Suppressor macrophage treated with lipopolysaccharide for 1 hour (primary cell): ENCODE results near the gene ABCG4.
A peak's percentile ranks its signal among the peaks of the same experiment; 100 is the strongest.
"Not testable (repeated sequence)": the region's sequence is repeated elsewhere in the genome, so short reads cannot be mapped to it uniquely, and the experiment has no call there.

Experiments used
- DNase-seq, 3 donors: peaks; one replicate each; pipeline ENCODE4 v3.0.0-alpha.2; 2020 to 2022

ABCG4 gene

GRCh38 chr11:119116235-119116594 lies 32.6 kb upstream of the ABCG4 start:
- DNase-seq: peak in 1 of 3 donors; percentile 12

DNA sequence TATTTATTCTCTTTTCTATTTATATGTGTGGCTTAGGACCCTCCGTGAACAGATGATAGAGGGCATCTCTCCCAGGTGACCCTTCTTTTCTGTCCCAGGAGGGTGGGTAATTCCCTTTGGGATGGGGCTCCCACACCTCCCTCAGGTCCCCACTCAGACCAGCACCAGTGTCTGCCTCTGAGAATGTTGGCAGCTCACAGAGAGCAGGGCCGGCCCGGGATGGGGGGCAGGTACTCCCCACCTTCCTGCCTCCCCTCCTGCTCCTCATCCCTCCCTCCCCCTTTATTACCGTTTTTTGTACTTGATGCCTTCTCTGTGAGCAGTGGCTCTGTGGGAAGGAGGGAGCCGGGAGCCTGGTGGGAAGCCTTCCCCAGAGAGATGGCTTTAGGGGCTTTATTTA lies 32.3 kb upstream of the ABCG4 start:
- DNase-seq: no peak

DNA sequence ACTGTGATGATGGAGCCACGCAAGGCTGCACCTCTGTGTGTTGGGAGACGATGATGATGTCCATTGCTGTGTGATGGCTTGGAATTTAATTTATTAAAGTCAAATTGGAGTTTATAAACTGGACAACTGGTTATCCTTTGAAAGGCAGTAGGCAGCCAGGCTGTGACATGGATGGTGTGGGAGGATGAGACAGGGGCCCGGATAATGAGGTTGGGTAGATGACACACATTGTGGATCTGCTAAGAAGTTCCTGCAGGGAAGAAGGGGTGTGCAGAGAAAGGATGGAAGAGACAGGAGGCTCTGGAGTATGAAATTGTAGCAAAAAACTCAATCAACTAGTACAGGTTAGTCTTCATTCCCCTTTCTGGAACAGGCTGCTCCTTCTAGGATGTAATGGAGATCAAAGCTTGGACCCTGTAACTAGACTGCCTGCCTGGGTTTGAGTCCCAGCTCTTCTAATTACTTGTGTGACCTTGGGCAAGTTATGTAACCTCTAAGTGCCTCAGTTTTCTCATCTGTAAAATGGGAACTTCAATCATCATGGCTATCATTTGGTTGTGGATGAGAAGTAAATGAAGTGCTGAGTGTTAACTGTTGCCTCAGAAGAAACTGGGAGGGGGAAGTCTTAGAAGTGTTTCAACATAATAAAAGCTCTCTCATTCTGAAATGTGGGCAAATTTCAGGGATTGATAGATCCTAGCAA lies 31.7 kb upstream of the ABCG4 start:
- DNase-seq: peak in 1 of 3 donors; percentile 25

DNA sequence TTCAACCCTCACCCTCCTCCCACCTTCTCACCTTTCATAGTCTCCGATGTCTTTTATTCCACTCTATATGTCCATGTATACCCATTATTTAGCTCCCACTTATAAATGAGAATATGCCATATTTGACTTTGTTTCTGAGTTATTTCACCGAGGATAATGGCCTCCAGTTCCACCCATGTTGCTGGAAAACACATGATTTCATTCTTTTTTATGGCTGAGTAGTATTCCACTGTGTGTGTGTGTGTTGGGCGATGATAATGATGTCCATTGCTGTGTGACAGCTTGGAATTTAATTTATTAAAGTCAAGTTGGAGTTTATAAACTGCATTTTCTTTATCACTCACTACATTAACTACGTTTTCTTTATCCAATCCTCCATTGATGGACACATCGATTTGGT lies 30.6 kb upstream of the ABCG4 start:
- no peak for DNase-seq

DNA sequence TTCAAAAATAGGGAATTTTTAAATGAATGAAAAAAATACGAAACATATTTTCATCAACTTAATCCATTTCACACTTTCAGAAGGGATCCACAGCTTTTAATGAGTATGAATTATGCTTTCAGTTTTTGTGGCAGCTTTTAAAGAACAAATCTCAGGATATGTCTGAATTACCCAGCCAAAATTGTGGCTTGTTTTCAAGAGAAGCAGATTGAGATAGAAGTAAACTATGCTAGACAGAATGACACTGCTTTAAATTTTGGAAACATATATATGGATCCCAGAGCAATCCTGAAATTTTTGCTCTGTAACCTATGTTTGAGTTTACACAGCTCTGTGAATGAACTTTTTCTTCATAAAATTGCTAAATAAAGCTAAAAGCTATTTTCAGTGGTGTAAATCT lies 29.9 kb upstream of the ABCG4 start:
- DNase-seq: no peak

DNA sequence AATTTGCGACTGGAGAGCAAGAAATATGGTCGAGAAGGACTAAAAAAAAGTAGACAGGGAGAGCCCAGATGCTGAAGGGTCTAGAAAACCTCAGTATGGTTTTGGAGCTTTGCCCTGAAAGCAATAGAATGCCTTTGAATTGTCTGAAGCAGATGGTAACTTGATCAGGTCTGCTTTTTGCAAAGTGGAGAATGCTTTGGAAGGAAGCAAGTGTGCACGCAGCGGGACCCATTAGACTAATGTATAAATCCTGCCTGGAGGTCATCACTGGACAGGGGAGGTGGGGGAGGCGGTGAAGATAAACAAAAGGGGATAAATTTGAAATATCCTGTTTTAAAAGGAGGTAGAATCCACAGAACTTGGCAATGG lies 28.2 kb upstream of the ABCG4 start:
- no peak for DNase-seq

DNA sequence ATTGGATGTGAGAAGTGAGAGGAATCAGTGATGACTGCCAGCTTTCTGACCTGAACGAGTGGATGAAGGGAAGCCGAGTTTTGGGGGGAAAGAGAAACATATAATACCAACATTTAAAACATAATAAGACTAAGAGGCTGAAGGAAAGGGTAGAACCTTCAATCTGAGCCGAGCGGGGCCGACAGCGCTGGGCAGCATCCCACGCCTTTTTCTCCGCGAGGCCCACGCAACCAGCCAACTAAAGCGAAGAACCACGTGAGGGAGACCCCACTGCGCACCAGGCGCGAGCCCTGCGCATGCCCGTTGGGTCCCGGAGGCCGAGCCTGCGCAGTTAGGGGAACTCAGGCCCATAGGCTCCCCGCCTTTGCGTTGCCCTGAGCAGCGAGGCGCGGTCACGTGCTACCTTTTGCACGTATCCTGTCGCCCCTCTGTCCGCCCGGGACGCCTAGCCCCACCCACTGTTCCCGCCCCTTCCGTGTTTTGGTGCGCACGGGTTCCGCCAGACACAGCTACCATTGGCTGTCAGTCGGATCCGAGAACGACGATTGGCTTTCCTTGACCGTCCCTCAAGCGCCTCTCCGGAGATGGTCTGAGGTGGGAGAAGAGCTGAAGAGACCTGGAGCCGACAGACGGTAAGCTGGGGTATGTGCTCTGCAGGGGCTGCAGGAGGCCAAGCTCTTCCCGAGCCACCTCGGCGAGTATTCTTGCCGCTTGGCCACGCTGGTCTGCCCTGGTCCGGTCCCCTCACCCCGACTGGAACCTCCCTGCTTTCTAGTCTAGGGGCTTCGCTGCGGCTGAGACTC lies 27.6 kb upstream of the ABCG4 start, which contains the start of gene HINFP:
TSS of gene HINFP (plus strand) at position 573 of the 803 bp plus-strand sequence. CDS start 5,365 bp downstream, outside the sequence.
- DNase-seq: peak; percentile 99

- peak in 2 of 3 donors; percentile 44 to 68 for DNase-seq
These were observed 27.1 kb upstream of the ABCG4 start for GRCh38 chr11:119121811-119122124.

DNA sequence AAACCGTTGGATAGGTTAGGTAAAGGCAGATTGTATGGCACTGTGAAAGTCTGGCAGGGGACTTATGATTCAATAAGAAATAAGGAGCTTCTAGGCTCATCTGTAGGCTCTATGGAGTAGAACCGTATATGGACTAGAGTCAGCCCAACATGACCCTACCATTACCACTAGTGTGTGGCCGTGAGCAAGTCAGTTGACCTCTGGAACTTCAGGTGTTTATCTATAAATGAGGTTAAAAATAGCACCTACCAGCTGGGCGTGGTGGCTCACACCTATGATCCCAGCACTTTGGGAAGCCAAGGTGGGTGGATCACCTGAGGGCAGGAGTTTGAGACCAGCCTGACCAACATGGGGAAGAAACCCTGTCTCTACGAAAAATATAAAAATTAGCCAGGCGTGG lies 23.0 kb upstream of the ABCG4 start:
- no peak for DNase-seq

DNA sequence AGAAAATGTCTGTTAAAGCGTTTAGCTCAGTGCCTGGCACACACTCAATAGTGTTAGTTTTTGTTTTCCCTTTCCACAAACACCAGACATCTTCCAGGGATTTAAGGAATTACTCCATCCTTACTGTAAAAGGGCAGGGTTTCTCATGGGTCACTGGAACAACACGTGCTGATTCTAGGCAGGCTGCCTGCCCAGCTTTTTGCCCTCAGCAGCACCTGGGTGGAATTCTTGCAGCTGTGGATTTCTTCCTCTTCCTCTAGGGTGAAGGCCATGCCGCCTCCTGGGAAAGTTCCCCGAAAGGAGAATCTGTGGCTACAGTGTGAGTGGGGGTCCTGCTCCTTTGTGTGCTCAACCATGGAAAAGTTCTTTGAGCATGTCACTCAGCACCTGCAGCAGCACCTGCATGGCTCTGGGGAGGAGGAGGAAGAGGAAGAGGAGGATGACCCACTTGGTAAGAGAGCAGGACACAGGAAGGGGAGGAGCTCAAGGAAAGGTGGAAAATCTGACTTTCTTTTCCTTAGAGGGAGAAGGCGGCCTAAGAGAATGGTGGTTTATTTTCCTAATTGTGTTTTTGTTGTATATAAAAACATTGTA lies 22.1 kb upstream of the ABCG4 start:
- DNase-seq: no peak

- no peak for DNase-seq
These were observed 18.2 kb upstream of the ABCG4 start for GRCh38 chr11:119130662-119131061.

DNA sequence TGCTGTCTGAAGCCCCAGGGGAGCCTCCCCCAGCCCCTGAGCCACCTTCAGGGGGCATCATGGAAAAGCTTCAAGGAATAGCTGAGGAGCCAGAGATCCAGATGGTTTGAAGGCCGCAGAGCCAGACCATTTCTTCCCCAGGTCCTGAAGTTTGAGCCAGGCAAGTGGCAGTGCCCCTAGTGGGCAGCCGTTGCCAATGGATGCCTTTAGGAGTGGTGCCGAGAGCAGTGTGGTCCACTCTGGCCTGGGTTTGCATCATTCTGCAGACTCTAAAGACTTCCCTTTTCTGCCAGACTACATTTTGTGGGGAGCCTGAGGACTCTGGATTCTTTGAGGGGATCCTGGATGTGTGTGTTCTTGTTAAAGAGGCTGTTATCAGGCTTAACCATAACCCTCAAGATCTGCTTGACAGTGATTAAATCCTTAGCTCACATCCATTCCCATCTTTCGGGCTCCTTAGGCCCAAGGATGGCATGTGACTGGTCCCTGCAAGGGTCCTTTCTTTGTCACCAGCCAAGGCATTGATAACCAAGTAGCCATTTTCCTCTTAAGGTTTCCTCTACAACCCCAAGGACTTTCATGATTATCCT lies 14.4 kb upstream of the ABCG4 start:
- DNase-seq: peak; percentile 60 to 69 (median 64)

DNA sequence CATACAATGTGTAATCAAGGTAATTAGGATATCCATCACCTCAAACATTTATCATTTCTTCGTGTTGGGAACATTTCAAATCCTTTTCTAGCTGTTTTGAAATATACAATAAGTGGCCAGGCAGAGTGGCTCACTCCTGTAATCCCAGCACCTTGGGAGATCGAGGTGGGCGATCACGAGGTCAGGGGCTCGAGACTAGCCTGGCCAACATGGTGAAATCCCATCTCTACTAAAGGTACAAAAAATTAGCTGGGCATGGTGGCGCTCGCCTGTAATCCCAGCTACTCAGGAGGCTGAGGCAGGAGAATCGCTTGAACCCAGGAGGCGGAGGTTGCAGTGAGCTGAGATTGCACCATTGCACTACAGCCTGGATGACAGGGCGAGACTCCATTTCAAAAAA lies 9.6 kb upstream of the ABCG4 start:
- DNase-seq: not testable (repeated sequence)

DNA sequence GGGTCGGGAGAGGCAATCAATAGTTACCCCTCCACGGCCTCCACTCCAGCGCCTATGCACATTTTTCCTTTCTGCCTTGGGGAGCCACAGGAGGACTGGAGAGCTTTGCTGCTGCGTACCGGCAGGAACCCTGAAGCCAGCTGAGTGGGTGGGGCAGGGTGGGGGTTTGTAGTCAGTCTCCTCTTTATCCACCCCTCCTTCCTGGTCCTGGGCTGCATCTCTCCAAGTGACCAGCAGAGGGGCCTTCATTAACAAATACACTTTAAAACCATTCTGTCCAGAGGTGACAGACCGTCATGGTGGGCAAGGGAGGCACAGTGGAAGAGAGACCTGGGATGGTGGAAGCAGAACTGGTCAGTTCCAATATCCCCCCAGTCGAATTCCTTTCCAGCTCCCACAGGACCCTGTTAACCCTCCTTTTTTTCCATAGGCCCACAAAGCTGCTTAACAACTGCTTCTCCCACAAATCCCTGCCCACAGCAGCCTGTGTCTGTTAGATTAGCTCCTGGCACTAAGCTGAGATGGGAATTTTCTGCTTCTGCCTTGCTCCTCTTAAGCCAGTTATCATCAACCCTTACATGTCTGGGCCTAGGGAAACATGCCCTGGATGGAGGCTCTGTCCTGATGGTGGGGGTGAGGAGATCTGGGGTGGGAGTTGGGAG lies 3.9 kb upstream of the ABCG4 start:
- peak; percentile 72 to 82 (median 79) for DNase-seq

DNA sequence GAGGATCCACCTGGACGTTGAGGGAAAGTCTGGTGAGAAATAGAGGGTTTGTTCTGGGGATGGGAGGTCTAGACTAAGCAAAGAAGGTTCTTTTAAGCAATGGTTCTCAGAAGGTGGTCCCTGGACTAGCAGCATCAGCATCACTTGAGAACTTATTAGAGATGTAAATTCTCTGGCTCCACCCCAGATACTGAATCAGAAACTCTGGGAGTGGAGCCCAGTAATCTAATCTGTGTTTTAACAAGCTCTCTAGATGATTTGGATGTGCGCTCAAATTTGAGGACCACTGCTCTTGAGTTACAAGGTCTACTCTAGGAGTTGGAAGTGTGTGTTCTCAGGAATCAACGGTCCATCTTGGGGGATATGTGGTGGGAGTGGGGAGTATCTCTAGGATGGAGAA lies 3.3 kb upstream of the ABCG4 start:
- DNase-seq: no peak

- no peak for DNase-seq
These were observed 1.1 kb upstream of the ABCG4 start for GRCh38 chr11:119147604-119148333.

DNA sequence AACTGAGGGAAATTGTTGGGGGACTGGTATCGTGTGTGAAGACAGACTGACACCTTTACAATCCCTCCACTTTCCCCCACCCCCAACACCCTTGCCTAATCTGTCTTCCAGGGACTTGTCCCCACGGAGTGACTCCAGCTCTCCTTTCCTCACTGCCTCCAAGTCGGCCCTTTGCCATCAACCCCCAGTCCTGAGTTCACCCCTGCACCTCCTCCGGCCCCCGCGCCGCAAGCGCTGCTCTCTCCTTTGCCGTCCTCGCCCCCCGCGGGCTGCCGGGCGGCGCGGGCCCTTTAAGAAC lies 183 bp upstream of the ABCG4 start:
- DNase-seq: no peak

DNA sequence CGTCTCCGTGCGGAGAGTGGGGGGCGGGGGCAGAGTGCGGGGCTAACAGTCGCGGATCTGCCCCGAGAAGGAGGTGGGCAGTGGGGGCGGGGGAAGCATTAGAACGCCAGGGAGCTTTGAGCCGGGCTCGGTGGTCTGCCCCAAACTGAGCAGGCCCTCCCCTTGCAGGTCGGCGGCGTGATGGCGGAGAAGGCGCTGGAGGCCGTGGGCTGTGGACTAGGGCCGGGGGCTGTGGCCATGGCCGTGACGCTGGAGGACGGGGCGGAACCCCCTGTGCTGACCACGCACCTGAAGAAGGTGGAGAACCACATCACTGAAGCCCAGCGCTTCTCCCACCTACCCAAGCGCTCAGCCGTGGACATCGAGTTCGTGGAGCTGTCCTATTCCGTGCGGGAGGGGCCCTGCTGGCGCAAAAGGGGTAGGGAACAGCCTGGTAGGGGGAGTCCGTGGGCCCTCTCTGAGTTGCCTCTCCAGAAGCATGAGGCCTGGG lies 979 bp downstream of the ABCG4 start:
- no peak for DNase-seq

DNA sequence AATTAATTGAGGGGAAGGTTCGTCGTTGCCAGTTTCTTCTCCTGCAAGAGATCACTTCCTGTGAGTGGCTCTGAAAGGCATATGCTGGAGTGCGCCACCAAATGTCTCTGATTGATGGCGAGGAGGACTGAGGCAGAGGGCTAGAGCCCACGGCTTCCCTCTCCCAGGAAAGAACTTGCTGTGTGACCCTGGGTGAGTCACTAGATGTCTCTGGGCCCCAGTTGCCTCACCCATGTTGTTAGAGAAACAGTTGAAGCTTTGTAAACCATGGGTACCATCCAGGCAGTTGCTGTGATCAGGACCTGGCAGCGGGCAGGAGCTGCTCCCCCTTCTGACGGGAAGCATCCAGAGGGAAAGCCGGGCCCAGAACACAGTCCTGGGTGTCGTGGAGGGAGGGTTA lies 3.2 kb downstream of the ABCG4 start:
- no peak for DNase-seq

DNA sequence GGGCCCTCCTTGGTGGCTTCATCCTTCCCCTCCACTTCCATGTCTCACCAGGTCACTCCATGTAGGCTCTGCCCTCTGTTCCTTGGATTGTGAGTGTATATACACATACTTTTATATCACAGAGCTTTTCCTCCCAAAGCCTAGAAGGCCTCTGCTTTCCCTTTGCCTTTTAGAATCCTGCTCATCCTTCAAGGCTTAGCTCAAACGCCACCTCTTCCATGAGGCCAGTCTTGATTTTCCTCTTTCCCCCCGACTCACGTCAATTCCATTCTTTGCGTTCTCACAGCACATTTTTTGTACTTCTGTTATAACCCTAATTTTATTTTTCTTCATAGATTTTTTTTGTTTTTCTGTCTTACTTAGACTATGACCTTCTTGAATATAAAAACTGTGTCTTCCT lies 3.8 kb downstream of the ABCG4 start:
- DNase-seq: no peak

GRCh38 chr11:119153049-119153818 lies 4.4 kb downstream of the ABCG4 start:
- DNase-seq: no peak

GRCh38 chr11:119154178-119154577 lies 5.3 kb downstream of the ABCG4 start:
- DNase-seq: no peak
